Endothelial cell of umbilical vein (primary cell): ENCODE results near the gene MAGOHB. TPM values are rescaled to one million over a fixed set of nuclear protein-coding genes. Genes with fewer than 3 reads are reported as not detected.

ENCODE experiments used
- BruUV-seq: library from RNA; stranded (reverse); fragments of 400-500 nt; replicated peaks from 2 replicates; lab custom pipeline; 2021; lab: Mats Ljungman, UMichigan
- CTCF ChIA-PET: fragments of 300-600, 350-600 bp; sonication (Branson Sonifier 250); formaldehyde crosslinking; loops from one replicate; lab custom pipeline; 2021; ENCODE audit warnings: antibody characterized with exemption, inconsistent platforms; lab: Charles Lee
- POLR2A ChIA-PET: fragments of 300-600, 350-600 bp; sonication (Branson Sonifier 250); formaldehyde crosslinking; loops from one replicate; lab custom pipeline; 2021; ENCODE audit warnings: antibody characterized with exemption, inconsistent platforms; lab: Charles Lee
- DNase-seq: peaks from one replicate; pipeline ENCODE4 v3.0.0-alpha.2; 2011; ENCODE audit warnings: low read depth, low spot score
- FAIRE-seq: peaks from 2 replicates; lab custom pipeline; 2011; peaks lifted over from hg19 to GRCh38; lab: Jason Lieb, UNC
- H2AFZ ChIP-seq: 2 replicates; pipeline ENCODE4 v1.6.0; 2012; ENCODE audit warnings: low read depth, low read length, control low read depth, inconsistent platforms
- H3K27ac ChIP-seq: 2 replicates; pipeline ENCODE4 v1.5.1; 2011; ENCODE audit warnings: low read depth, mild to moderate bottlenecking, control low read depth, low read length, moderate library complexity; ENCODE audit not compliant: insufficient read depth
- H3K27me3 ChIP-seq, 2 experiments: 2 replicates each; pipeline versions ENCODE4 v1.6.0 to v1.6.1; 2011; ENCODE audit warnings: low read length in 2 of 2, mixed read lengths in 1 of 2; ENCODE audit not compliant: control insufficient read depth in 2 of 2, insufficient read depth in 2 of 2
- H3K36me3 ChIP-seq, 2 experiments: 2 replicates in 1 of 2; 3 replicates in 1 of 2; pipeline ENCODE4 v1.5.1; 2011; ENCODE audit warnings: low read length in 2 of 2, mild to moderate bottlenecking in 1 of 2, moderate library complexity in 1 of 2; ENCODE audit not compliant: control insufficient read depth in 2 of 2, insufficient read depth in 2 of 2; ENCODE audit errors: extremely low read depth in 1 of 2
- H3K4me1 ChIP-seq: 3 replicates; pipeline ENCODE4 v1.5.1; 2011; ENCODE audit warnings: mild to moderate bottlenecking, low read length; ENCODE audit not compliant: control insufficient read depth, insufficient read depth; ENCODE audit errors: extremely low read depth
- H3K4me2 ChIP-seq: 2 replicates; pipeline ENCODE4 v1.6.1; 2011; ENCODE audit warnings: low read length, control low read depth, mixed read lengths; ENCODE audit not compliant: insufficient read depth
- H3K4me3 ChIP-seq, 3 experiments: fragments of 200-600 bp in 1 of 3; sonication (generic), shearing (Covaris generic) in 1 of 3; replicated peaks in 1 of 3; 2 replicates each; pipeline ENCODE4 v1.5.1; 2011 to 2016; ENCODE audit warnings: control low read depth in 3 of 3, low read length in 3 of 3, mild to moderate bottlenecking in 2 of 3, inconsistent platforms in 1 of 3, low read depth in 1 of 3, moderate library complexity in 1 of 3; ENCODE audit not compliant: insufficient read depth in 1 of 3
- H3K79me2 ChIP-seq: 2 replicates; pipeline ENCODE4 v1.6.0; 2012; ENCODE audit warnings: low read length, inconsistent platforms; ENCODE audit not compliant: control insufficient read depth, insufficient read depth
- H3K9ac ChIP-seq: replicated peaks from 2 replicates; pipeline ENCODE3; 2011; ENCODE audit warnings: low read length, control low read depth; ENCODE audit not compliant: insufficient read depth; ENCODE audit errors: extremely low read depth
- H3K9me1 ChIP-seq: replicated peaks from 3 replicates; pipeline ENCODE4 v1.6.0; 2011; ENCODE audit warnings: mild to moderate bottlenecking, low read length; ENCODE audit not compliant: control insufficient read depth, insufficient read depth; ENCODE audit errors: extremely low read depth
- H3K9me3 ChIP-seq: replicated peaks from 2 replicates; pipeline ENCODE4 v1.5.1; 2012; ENCODE audit warnings: low read length, inconsistent platforms; ENCODE audit not compliant: control insufficient read depth, insufficient read depth
- H4K20me1 ChIP-seq: replicated peaks from 2 replicates; pipeline ENCODE3; 2011; ENCODE audit warnings: mild to moderate bottlenecking, low read length; ENCODE audit not compliant: control insufficient read depth, insufficient read depth; ENCODE audit errors: extremely low read depth
- CTCF ChIP-seq, 2 donors: IDR thresholded peaks; 1 replicate in 1 of 2; 2 replicates in 1 of 2; pipeline ENCODE4 v1.5.1; 2011; ENCODE audit warnings: low read length in 2 of 2, mild to moderate bottlenecking in 2 of 2, moderate library complexity in 2 of 2, control low read depth in 1 of 2, inconsistent platforms in 1 of 2, low read depth in 1 of 2; ENCODE audit not compliant: insufficient read depth in 1 of 2; ENCODE audit errors: extremely low read depth in 1 of 2
- EZH2 ChIP-seq: IDR thresholded peaks from 2 replicates; pipeline ENCODE4 v1.6.1; 2012; ENCODE audit warnings: borderline replicate concordance, low read depth, mild to moderate bottlenecking, moderate library complexity, low read length, inconsistent platforms; ENCODE audit not compliant: severe bottlenecking
- FOS ChIP-seq: IDR thresholded peaks from 2 replicates; pipeline ENCODE4 v1.6.1; 2011; ENCODE audit warnings: mild to moderate bottlenecking, low read length, moderate library complexity, borderline replicate concordance; ENCODE audit not compliant: insufficient read depth
- GATA2 ChIP-seq: IDR thresholded peaks from 2 replicates; pipeline ENCODE4 v1.7.0; 2011; ENCODE audit warnings: low read depth, mild to moderate bottlenecking, moderate library complexity, mixed read lengths, low read length; ENCODE audit not compliant: insufficient read length, insufficient read depth
- JUN ChIP-seq: IDR thresholded peaks from 2 replicates; pipeline ENCODE4 v1.6.1; 2011; ENCODE audit warnings: borderline replicate concordance, low read depth; ENCODE audit not compliant: insufficient read length, insufficient read depth
- MAX ChIP-seq: IDR thresholded peaks from 2 replicates; pipeline ENCODE4 v1.6.1; 2011; ENCODE audit not compliant: insufficient read depth, insufficient read length
- MYC ChIP-seq: IDR thresholded peaks from one replicate; pipeline ENCODE4 v1.6.1; 2011; ENCODE audit warnings: mild to moderate bottlenecking, low read depth, low read length
- POLR2A ChIP-seq: IDR thresholded peaks from 2 replicates; pipeline ENCODE4 v1.6.1; 2012; ENCODE audit warnings: low read depth, mild to moderate bottlenecking, control low read depth, low read length
- POLR2AphosphoS5 ChIP-seq: IDR thresholded peaks from 2 replicates; pipeline ENCODE4 v1.6.1; 2012; ENCODE audit warnings: low read depth, mild to moderate bottlenecking, control low read depth, low read length, moderate library complexity; ENCODE audit not compliant: insufficient read depth
- dilution Hi-C: fragments of 300-500 bp; cut with MboI; formaldehyde crosslinking; loops from one replicate; pipeline ENCODE4 v1.15.0; 2019; ENCODE audit warnings: low sequenced_read_pairs; ENCODE audit not compliant: extremely low pct_ligation_motif_present
- intact Hi-C: fragments of 100-400 bp; cut with micrococcal nuclease; formaldehyde crosslinking; loops from one replicate; pipeline ENCODE4 v1.10.0; 2022
- polyA plus RNA-seq, 4 experiments: library from polyadenylated mRNA; depleted of rRNA in 3 of 4; stranded (reverse) in 3 of 4; unstranded in 1 of 4; fragments of >200 nt; gene quantifications; 2 replicates each; pipeline versions ENCODE4 v1.2.1 to v1.2.3, GENCODE V29; 2011 to 2012; ENCODE audit warnings: missing spikeins in 1 of 4
- total RNA-seq: library from RNA; stranded (reverse); gene quantifications from 2 replicates; pipeline ENCODE4 v1.2.3, GENCODE V29; 2021

The MAGOHB gene
- total and polyA plus RNA-seq, 2 donors (not counting 3 experiments of a cell fraction or from before 2014, with no cell fraction given), result 8.9 to 48.3 TPM

DNA sequence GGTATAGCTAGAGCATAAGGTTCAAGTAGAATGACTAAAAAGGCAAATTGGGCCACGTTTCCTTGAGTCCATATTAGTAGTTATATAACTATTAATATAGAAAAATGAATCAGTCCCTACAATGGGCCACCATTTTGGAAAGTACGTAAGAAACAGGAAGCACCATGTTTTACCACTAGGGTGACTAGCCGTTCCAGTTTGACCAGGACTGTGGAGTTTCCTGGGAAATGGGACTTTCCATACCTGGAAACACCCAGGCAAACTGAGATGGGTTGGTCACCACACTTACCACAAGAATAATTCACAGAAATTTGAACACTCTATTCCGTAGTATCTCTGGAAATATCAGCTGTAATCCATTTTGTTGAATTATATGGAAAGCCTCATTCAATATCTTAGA is 2.1 kb upstream of the MAGOHB start:
- Histone ChIP-seq H3K4me1 (peaks cover 22% of the 10 kb centered on the region), H3K27ac (no peak overlapping the region), H3K9me3 (no peaks in the 10 kb centered on the region), H3K4me3 (no peak overlapping the region), H3K4me2 (no peak overlapping the region), H3K79me2 (peaks cover 24% of the 10 kb centered on the region), H3K9me1 (no peaks in the 10 kb centered on the region), H4K20me1 (no peaks in the 10 kb centered on the region), H3K9ac (no peak overlapping the region), H3K27me3 (no peaks in the 10 kb centered on the region), H3K36me3 (peaks cover 6 to 13% of the 10 kb centered on the region in 2 experiments), H2AFZ (no peak overlapping the region)
- intact Hi-C loops, result no loop called here
- dilution Hi-C loops, result no loop called here
- FAIRE-seq, result no peak
- BruUV-seq, result no TSS peak
- CTCF ChIA-PET, result no interaction called here
- POLR2A ChIA-PET, result no interaction called here
- TF ChIP-seq MAX, result no peak
- TF ChIP-seq MYC, result no peak
- TF ChIP-seq POLR2AphosphoS5, result no peak
- TF ChIP-seq FOS, result no peak
- no peak for TF ChIP-seq POLR2A
- TF ChIP-seq GATA2, result no peak
- TF ChIP-seq CTCF (IDR thresholded peaks at IDR 0.05; ENCODE audit: extremely low read depth in 1 of 2, insufficient read depth in 1 of 2, low read depth in 1 of 2, low read length in 2 of 2), result no peak
- TF ChIP-seq EZH2, result no peak
- no peak for TF ChIP-seq JUN
- DNase-seq, result no peak
